Kidney (tissue), 14 donors: ENCODE data around the gene FAM89A. TPM values are rescaled to one million over a fixed set of nuclear protein-coding genes. Genes with fewer than 3 reads are reported as not detected.

ENCODE experiments used
- DNase-seq, 5 donors: peaks; one replicate each; pipeline ENCODE4 v3.0.0-alpha.2; 2013 to 2020
- FAIRE-seq: peaks from 2 replicates; lab custom pipeline; 2012; peaks lifted over from hg19 to GRCh38; lab: Jason Lieb, UNC
- H3K27ac ChIP-seq, 2 donors: one replicate each; pipeline ENCODE4 v1.7.0; 2013; ENCODE audit warnings: low read depth in 2 of 2, low read length in 2 of 2, inconsistent platforms in 1 of 2
- H3K27me3 ChIP-seq: one replicate; pipeline ENCODE4 v1.7.1; 2013; ENCODE audit warnings: low read length, inconsistent platforms; ENCODE audit not compliant: control insufficient read depth, insufficient read depth
- H3K36me3 ChIP-seq, 3 donors: one replicate each; pipeline versions ENCODE4 v1.7.0 to v1.7.1; 2013; ENCODE audit warnings: low read length in 3 of 3, control low read depth in 1 of 3, inconsistent platforms in 1 of 3; ENCODE audit not compliant: insufficient read depth in 3 of 3, control insufficient read depth in 2 of 3
- H3K4me1 ChIP-seq, 3 donors: one replicate each; pipeline versions ENCODE4 v1.7.0 to v1.7.1; 2013; ENCODE audit warnings: low read length in 3 of 3, inconsistent platforms in 1 of 3, low read depth in 1 of 3; ENCODE audit not compliant: control insufficient read depth in 2 of 3, insufficient read depth in 2 of 3
- H3K4me3 ChIP-seq, 3 donors: one replicate each; pipeline versions ENCODE4 v1.7.0 to v1.8.1; 2013; ENCODE audit warnings: low read length in 3 of 3, control low read depth in 1 of 3, inconsistent platforms in 1 of 3
- H3K9ac ChIP-seq, 3 donors: one replicate each; pipeline versions ENCODE4 v1.7.0 to v1.7.1; 2013; ENCODE audit warnings: low read length in 3 of 3, control low read depth in 1 of 3, inconsistent platforms in 1 of 3
- H3K9me3 ChIP-seq, 3 donors: one replicate each; pipeline versions ENCODE4 v1.7.0 to v1.7.1; 2013; ENCODE audit warnings: low read length in 3 of 3, control low read depth in 1 of 3, inconsistent platforms in 1 of 3; ENCODE audit not compliant: control insufficient read depth in 2 of 3, insufficient read depth in 1 of 3
- CTCF ChIP-seq: IDR thresholded peaks from 3 replicates; pipeline ENCODE4 v1.5.1; 2012; ENCODE audit warnings: mild to moderate bottlenecking, moderate library complexity, borderline replicate concordance; ENCODE audit not compliant: insufficient read depth; ENCODE audit errors: extremely low read depth
- intact Hi-C: fragments of 100-400 bp; cut with DNase I; formaldehyde crosslinking; loops from one replicate; pipeline ENCODE4 v1.11.1; 2022
- polyA plus RNA-seq: library from polyadenylated mRNA; stranded (reverse); fragments of 350-450 nt; fragmentation: Illumina TruSeq; extraction: RNeasy Lipid Tissue Mini Kit (QIAGEN cat#74804); gene quantifications from one replicate; pipeline ENCODE4 v1.2.3, GENCODE V29; 2014; ENCODE audit warnings: low read depth, low replicate concordance; ENCODE audit not compliant: insufficient read depth
- total RNA-seq: library from RNA; stranded (reverse); fragmentation: NEBNext Ultra II Directional; extraction: Animal tissue kit (Norgen Biotek cat#: 25700); gene quantifications from one replicate; pipeline ENCODE4 v1.2.1, GENCODE V29; 2021
- donor health status: control.
- donor health status: control.
- donor health status: control.
- donor health status: control.
- donor health status: control.
- donor health status: DM: yes; HTN: yes; CAD: no.
- donor health status: Normal renal cell carcinoma (clear cell type).

Gene FAM89A
- total and polyA plus RNA-seq, 2 donors from 2014 or later, result 14.9 to 19.9 TPM

GRCh38 chr1:230975636-230976035, 64.4 kb downstream of the FAM89A start:
- Histone ChIP-seq H3K36me3 (no peaks in the 10 kb centered on the region), H3K4me1 (peaks cover 0 to 11% (median 5%) of the 10 kb centered on the region in 3 donors), H3K9ac (no peak overlapping the region), H3K9me3 (no peaks in the 10 kb centered on the region), H3K27me3 (no peaks in the 10 kb centered on the region), H3K27ac (no peak overlapping the region), H3K4me3 (no peak overlapping the region)
- no peak for DNase-seq
- FAIRE-seq, result no peak
- TF ChIP-seq CTCF, result no peak
- intact Hi-C loops, result no loop called here

- H3K4me3 ChIP-seq, result no peak overlapping the region
- H3K4me1 ChIP-seq, result peaks cover 0 to 11% (median 2%) of the 10 kb centered on the region in 3 donors
- no peaks in the 10 kb centered on the region for H3K36me3 ChIP-seq
- no peaks in the 10 kb centered on the region for H3K9me3 ChIP-seq
- intact Hi-C loops, result no loop called here
- DNase-seq (no peak), FAIRE-seq (no peak)
- H3K27ac ChIP-seq, result no peak overlapping the region
- no peaks in the 10 kb centered on the region for H3K27me3 ChIP-seq
- TF ChIP-seq CTCF, result no peak
- H3K9ac ChIP-seq, result no peak overlapping the region
Measured at GRCh38 chr1:230972855-230973271, 67.2 kb downstream of the FAM89A start.

DNA sequence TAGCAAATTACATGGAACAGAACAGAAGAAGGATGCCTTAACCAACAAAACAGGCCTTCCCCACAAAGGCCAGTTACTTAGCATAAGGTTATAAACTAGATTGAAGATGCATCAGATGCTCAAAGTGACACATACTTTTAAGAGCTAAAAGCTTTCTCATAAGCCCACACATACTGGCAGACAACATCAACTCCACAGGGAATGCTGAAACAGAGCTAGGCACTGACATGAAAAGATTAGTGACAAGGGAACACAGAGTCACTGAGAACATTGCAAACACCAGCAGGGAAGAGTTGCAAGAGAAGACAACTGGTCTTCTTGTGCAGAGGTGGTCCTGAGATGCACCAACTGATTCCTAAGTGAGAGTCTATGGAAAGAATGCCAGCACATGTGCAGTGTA, 68.3 kb downstream of the FAM89A start:
- DNase-seq, result no peak
- Histone ChIP-seq H3K9me3 (no peaks in the 10 kb centered on the region), H3K4me1 (no peaks in the 10 kb centered on the region), H3K36me3 (no peaks in the 10 kb centered on the region), H3K27me3 (no peaks in the 10 kb centered on the region), H3K27ac (no peak overlapping the region), H3K9ac (no peak overlapping the region), H3K4me3 (no peak overlapping the region)
- FAIRE-seq, result no peak
- TF ChIP-seq CTCF, result no peak
- intact Hi-C loops, result no loop called here

DNA sequence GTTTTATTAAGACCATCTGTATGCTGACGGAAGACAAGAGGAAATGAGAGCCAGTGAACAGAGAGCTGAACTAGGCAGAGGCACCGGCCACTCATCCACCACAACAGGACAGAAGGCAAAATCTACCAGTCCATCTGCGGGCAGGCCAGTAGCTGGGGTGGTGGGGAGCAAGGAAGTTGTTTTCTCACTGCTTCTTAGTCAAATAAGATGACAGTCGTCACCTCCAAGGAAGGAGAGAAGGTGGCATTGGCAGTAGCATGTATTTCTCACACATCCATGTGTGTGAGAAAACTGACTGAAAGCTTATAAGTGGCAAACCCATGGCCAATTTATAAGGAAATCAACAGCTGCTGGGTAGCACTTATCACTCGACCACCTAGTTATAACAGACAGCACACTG, 69.6 kb downstream of the FAM89A start:
- no peak overlapping the region for H3K4me3 ChIP-seq
- H3K9me3 ChIP-seq, result no peaks in the 10 kb centered on the region
- DNase-seq (no peak), FAIRE-seq (no peak)
- H3K27me3 ChIP-seq, result no peaks in the 10 kb centered on the region
- H3K4me1 ChIP-seq, result no peaks in the 10 kb centered on the region
- H3K27ac ChIP-seq, result no peak overlapping the region
- no peak overlapping the region for H3K9ac ChIP-seq
- intact Hi-C loops, result no loop called here
- H3K36me3 ChIP-seq, result no peaks in the 10 kb centered on the region
- no peak for TF ChIP-seq CTCF
